GM21515 (cell line): ENCODE results near the gene CIP2A.
A peak's percentile ranks its signal among the peaks of the same experiment; 100 is the strongest.

ENCODE experiments used
- ATAC-seq: cut with Tn5 transposase; IDR thresholded peaks from one replicate; pipeline ENCODE4 v1.9.1; 2021; ENCODE audit not compliant: unreplicated experiment

The CIP2A gene

GRCh38 chr3:108564564-108564963, 24.7 kb downstream of the CIP2A start:
- no peak for ATAC-seq

- no peak for ATAC-seq
Measured at GRCh38 chr3:108562565-108562964, 26.7 kb downstream of the CIP2A start.

GRCh38 chr3:108555966-108556581, 33.2 kb downstream of the CIP2A start:
- ATAC-seq, result no peak

- no peak for ATAC-seq
Measured at GRCh38 chr3:108554913-108555571, 34.2 kb downstream of the CIP2A start.

GRCh38 chr3:108554229-108554628, 35.0 kb downstream of the CIP2A start:
- ATAC-seq, result no peak

- no peak for ATAC-seq
Measured at GRCh38 chr3:108552267-108553159, 36.7 kb downstream of the CIP2A start.

- no peak for ATAC-seq
Measured at GRCh38 chr3:108548886-108549285, 40.4 kb downstream of the CIP2A start.

- ATAC-seq, result no peak
Measured at GRCh38 chr3:108548304-108548703, 40.9 kb downstream of the CIP2A start.

GRCh38 chr3:108546692-108547091, 42.5 kb downstream of the CIP2A start:
- no peak for ATAC-seq

GRCh38 chr3:108546247-108546646, 43.0 kb downstream of the CIP2A start:
- no peak for ATAC-seq

GRCh38 chr3:108538083-108538482, 51.2 kb downstream of the CIP2A start:
- no peak for ATAC-seq

GRCh38 chr3:108528459-108529252, 60.6 kb downstream of the CIP2A start:
- ATAC-seq, result peak; percentile 91

- no peak for ATAC-seq
Measured at GRCh38 chr3:108527817-108528216, 61.4 kb downstream of the CIP2A start.

GRCh38 chr3:108527109-108527508, 62.1 kb downstream of the CIP2A start:
- ATAC-seq, result no peak

- ATAC-seq, result no peak
Measured at GRCh38 chr3:108525971-108526370, 63.3 kb downstream of the CIP2A start.

GRCh38 chr3:108525256-108525655, 64.0 kb downstream of the CIP2A start:
- ATAC-seq, result no peak

GRCh38 chr3:108524537-108524936, 64.7 kb downstream of the CIP2A start:
- ATAC-seq, result no peak

- no peak for ATAC-seq
Measured at GRCh38 chr3:108518895-108519294, 70.3 kb downstream of the CIP2A start.

- ATAC-seq, result no peak
Measured at GRCh38 chr3:108516881-108517280, 72.4 kb downstream of the CIP2A start.

- ATAC-seq, result no peak
Measured at GRCh38 chr3:108513961-108514360, 75.3 kb downstream of the CIP2A start.

GRCh38 chr3:108512671-108513070, 76.6 kb downstream of the CIP2A start:
- ATAC-seq, result no peak
